AG09319 (cell line): ENCODE results near the gene TET2.

Experiments
- DNase-seq: peaks from one replicate; pipeline ENCODE4 v3.0.0-alpha.2; 2010; ENCODE audit warnings: low read depth; ENCODE audit errors: extremely low read depth
- TF ChIP-seq, protein P1 (sequence below): IDR thresholded peaks from 2 replicates; pipeline ENCODE4 v1.5.1; 2011; ENCODE audit warnings: low read depth, mild to moderate bottlenecking, inconsistent platforms, low read length, moderate library complexity

Gene TET2

DNA sequence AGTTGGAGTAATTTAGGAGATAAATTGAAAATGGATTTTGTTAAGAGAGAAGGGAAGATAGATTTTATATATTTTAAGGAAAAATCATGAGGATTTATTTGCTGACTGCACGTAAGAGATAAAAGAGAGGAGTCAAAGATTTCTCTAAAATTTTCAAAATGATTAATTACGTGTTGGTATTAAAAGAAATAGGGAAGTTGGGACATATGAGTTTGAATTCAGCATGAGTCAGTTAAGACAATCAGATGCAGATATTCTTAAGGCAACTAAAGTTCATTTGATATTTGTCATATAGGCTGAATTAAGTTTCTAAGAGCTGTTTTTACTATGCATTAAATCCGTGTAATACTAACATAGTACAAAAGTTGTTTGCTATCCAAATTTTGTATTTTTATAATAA is 46.9 kb downstream of the TET2 start:
- TF ChIP-seq, protein P1, sequence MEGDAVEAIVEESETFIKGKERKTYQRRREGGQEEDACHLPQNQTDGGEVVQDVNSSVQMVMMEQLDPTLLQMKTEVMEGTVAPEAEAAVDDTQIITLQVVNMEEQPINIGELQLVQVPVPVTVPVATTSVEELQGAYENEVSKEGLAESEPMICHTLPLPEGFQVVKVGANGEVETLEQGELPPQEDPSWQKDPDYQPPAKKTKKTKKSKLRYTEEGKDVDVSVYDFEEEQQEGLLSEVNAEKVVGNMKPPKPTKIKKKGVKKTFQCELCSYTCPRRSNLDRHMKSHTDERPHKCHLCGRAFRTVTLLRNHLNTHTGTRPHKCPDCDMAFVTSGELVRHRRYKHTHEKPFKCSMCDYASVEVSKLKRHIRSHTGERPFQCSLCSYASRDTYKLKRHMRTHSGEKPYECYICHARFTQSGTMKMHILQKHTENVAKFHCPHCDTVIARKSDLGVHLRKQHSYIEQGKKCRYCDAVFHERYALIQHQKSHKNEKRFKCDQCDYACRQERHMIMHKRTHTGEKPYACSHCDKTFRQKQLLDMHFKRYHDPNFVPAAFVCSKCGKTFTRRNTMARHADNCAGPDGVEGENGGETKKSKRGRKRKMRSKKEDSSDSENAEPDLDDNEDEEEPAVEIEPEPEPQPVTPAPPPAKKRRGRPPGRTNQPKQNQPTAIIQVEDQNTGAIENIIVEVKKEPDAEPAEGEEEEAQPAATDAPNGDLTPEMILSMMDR, result no peak
- no peak for DNase-seq

DNA sequence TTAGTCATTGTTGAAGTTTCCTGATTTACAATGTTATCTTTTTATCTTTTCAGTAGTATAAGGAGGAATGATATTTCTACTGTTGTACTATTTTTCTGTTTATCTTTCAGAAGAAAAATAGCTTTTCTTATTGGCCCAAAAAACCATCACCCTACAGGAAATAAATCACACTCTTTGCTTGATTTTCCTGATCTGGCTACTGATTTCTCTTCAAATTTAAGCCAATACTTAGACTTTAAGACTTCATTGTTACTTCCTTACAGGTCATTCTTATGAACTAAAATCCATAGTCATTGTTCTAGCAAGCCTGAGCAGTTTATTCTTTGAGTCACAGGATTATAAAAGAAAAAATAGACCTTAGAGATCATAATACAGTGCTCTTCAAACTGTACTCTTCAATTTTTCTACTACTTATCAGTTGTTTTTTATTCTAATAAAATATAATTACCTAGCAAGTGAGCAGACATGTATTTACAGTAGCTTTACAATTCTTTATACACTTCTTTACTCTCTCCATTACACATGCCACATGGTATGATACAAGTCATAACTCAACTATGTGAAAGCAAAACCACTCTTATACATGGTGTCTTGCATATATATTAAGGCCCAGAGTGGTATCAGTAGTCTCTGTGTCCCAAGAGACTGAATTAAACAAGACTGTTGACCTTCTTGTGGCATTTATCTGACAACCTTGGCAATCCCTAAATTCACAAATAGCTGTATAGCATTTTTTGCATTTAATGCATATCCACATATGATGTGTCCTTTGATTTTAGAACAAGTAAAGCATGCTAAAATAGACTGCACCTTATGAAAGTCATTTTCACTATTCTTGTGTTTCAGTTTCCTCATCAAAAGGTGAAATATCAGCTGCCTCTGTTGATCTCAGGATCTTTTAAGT is 47.9 kb downstream of the TET2 start:
- no peak for DNase-seq
- TF ChIP-seq, protein P1, result no peak

- no peak for DNase-seq
These were observed 50.0 kb downstream of the TET2 start for GRCh38 chr4:105196523-105197145.

GRCh38 chr4:105197777-105198176 is 51.1 kb downstream of the TET2 start:
- DNase-seq, result no peak
- TF ChIP-seq, protein P1, result no peak

More at GRCh38 chr4:105196523-105197145, 50.0 kb downstream of the TET2 start:
- TF ChIP-seq, protein P1, result peak; percentile 3

- TF ChIP-seq, protein P1, result no peak
- no peak for DNase-seq
These were observed 51.9 kb downstream of the TET2 start for GRCh38 chr4:105198541-105198940.

- DNase-seq, result no peak
- TF ChIP-seq, protein P1, result no peak
These were observed 59.5 kb downstream of the TET2 start for GRCh38 chr4:105206214-105206613.

GRCh38 chr4:105207386-105207785 is 60.7 kb downstream of the TET2 start:
- DNase-seq, result no peak
- TF ChIP-seq, protein P1, result no peak
